CD14-positive monocyte (primary cell): ENCODE measurements around the gene HLA-F. TPM values are rescaled to one million over a fixed set of nuclear protein-coding genes. Genes with fewer than 3 reads are reported as not detected.

Experiments
- DNase-seq, 3 donors: peaks; one replicate each; pipeline ENCODE4 v3.0.0-alpha.2; 2011 to 2022
- H2AFZ ChIP-seq: 2 replicates; pipeline ENCODE4 v1.6.0; 2012; ENCODE audit warnings: mild to moderate bottlenecking, low read depth, low read length, inconsistent platforms; ENCODE audit not compliant: insufficient read depth, poor library complexity, severe bottlenecking
- H3K27ac ChIP-seq, 2 donors: 1 replicate in 1 of 2; 2 replicates in 1 of 2; pipeline ENCODE4 v1.5.1; 2012 to 2013; ENCODE audit warnings: low read length in 2 of 2, control low read depth in 1 of 2, inconsistent platforms in 1 of 2, low read depth in 1 of 2, mild to moderate bottlenecking in 1 of 2
- H3K27me3 ChIP-seq, 2 donors: one replicate each; pipeline versions ENCODE4 v1.6.0 to v1.6.1; 2011 to 2013; ENCODE audit warnings: low read length in 2 of 2; ENCODE audit not compliant: control insufficient read depth in 2 of 2, insufficient read depth in 2 of 2
- H3K36me3 ChIP-seq, 2 donors: replicated peaks in 1 of 2; 1 replicate in 1 of 2; 2 replicates in 1 of 2; pipeline versions ENCODE4 v1.5.1 to v1.6.1; 2012 to 2013; ENCODE audit warnings: low read length in 2 of 2, control low read depth in 1 of 2, inconsistent platforms in 1 of 2, mild to moderate bottlenecking in 1 of 2; ENCODE audit not compliant: insufficient read depth in 2 of 2, control insufficient read depth in 1 of 2
- H3K4me1 ChIP-seq, 2 donors: 1 replicate in 1 of 2; 2 replicates in 1 of 2; pipeline versions ENCODE4 v1.5.1 to v1.6.1; 2012 to 2013; ENCODE audit warnings: low read length in 2 of 2, control low read depth in 1 of 2, inconsistent platforms in 1 of 2, mild to moderate bottlenecking in 1 of 2, moderate library complexity in 1 of 2; ENCODE audit not compliant: insufficient read depth in 2 of 2, control insufficient read depth in 1 of 2
- H3K4me2 ChIP-seq: replicated peaks from 2 replicates; pipeline ENCODE3; 2012; ENCODE audit warnings: low read length, moderate library complexity, mild to moderate bottlenecking; ENCODE audit not compliant: poor library complexity, severe bottlenecking; ENCODE audit errors: extremely low read depth
- H3K4me3 ChIP-seq, 3 experiments: fragments of 200-600 bp in 1 of 3; sonication (generic) in 1 of 3; replicated peaks in 1 of 3; 1 replicate in 2 of 3; 2 replicates in 1 of 3; pipeline ENCODE4 v1.5.1; 2011 to 2013; ENCODE audit warnings: low read length in 3 of 3, mild to moderate bottlenecking in 3 of 3, control low read depth in 2 of 3, low read depth in 2 of 3, inconsistent platforms in 1 of 3, moderate library complexity in 1 of 3
- H3K79me2 ChIP-seq: 2 replicates; pipeline ENCODE4 v1.6.0; 2012; ENCODE audit warnings: mild to moderate bottlenecking, control low read depth, inconsistent platforms, low read length, moderate library complexity; ENCODE audit not compliant: insufficient read depth
- H3K9ac ChIP-seq: 2 replicates; pipeline ENCODE4 v1.6.0; 2017; ENCODE audit warnings: low read length, mild to moderate bottlenecking; ENCODE audit not compliant: insufficient read depth, poor library complexity, severe bottlenecking
- H3K9me3 ChIP-seq, 2 donors: replicated peaks in 1 of 2; 1 replicate in 1 of 2; 2 replicates in 1 of 2; pipeline versions ENCODE4 v1.5.1 to v1.6.1; 2012 to 2013; ENCODE audit warnings: low read length in 2 of 2, control low read depth in 1 of 2; ENCODE audit not compliant: control insufficient read depth in 1 of 2, insufficient read depth in 1 of 2
- H4K20me1 ChIP-seq: 2 replicates; pipeline ENCODE4 v1.6.0; 2012; ENCODE audit warnings: mild to moderate bottlenecking, low read length, control low read depth, moderate library complexity; ENCODE audit not compliant: insufficient read depth
- H3K27ac Mint-ChIP-seq, 7 donors: one replicate each; pipeline ENCODE4 v1.8.0; 2020; ENCODE audit warnings: mild to moderate bottlenecking in 7 of 7, mixed read lengths in 7 of 7, moderate library complexity in 6 of 7, inconsistent platforms in 2 of 7
- H3K27me3 Mint-ChIP-seq, 3 donors: one replicate each; pipeline ENCODE4 v1.8.0; 2021 to 2022; ENCODE audit warnings: low read depth in 3 of 3, mild to moderate bottlenecking in 3 of 3, mixed read lengths in 3 of 3, moderate library complexity in 3 of 3, inconsistent platforms in 1 of 3
- H3K36me3 Mint-ChIP-seq, 2 donors: one replicate each; pipeline ENCODE4 v1.8.0; 2020; ENCODE audit warnings: mixed read lengths in 2 of 2, inconsistent platforms in 1 of 2, mild to moderate bottlenecking in 1 of 2
- H3K4me1 Mint-ChIP-seq: one replicate; pipeline ENCODE4 v1.8.0; 2020; ENCODE audit warnings: mild to moderate bottlenecking, mixed read lengths
- H3K4me3 Mint-ChIP-seq, 2 donors: one replicate each; pipeline ENCODE4 v1.8.0; 2020; ENCODE audit warnings: mild to moderate bottlenecking in 2 of 2, mixed read lengths in 2 of 2, moderate library complexity in 1 of 2
- H3K9me3 Mint-ChIP-seq, 7 donors: one replicate each; pipeline ENCODE4 v1.8.0; 2020 to 2022; ENCODE audit warnings: mixed read lengths in 7 of 7, mild to moderate bottlenecking in 6 of 7, moderate library complexity in 6 of 7, inconsistent platforms in 2 of 7
- CTCF ChIP-seq: fragments of 200-600 bp; IDR thresholded peaks from one replicate; pipeline ENCODE4 v1.8.0; 2022; ENCODE audit warnings: antibody characterized with exemption, mild to moderate bottlenecking
- WGBS: methylation state at CpG from one replicate; pipeline ENCODE4 v1.1.5; 2013; ENCODE audit warnings: missing lambda C conversion rate; ENCODE audit not compliant: insufficient coverage; 5-methylcytosine and 5-hydroxymethylcytosine counted together
- intact Hi-C, 2 donors: fragments of 100-400 bp; cut with micrococcal nuclease; formaldehyde crosslinking; loops; one replicate each; pipeline versions ENCODE4 v1.15.0 to v1.15.1; 2023
- polyA plus RNA-seq, 3 donors: library from polyadenylated mRNA; depleted of rRNA in 1 of 3; unstranded in 2 of 3; stranded (reverse) in 1 of 3; fragments of 300-500 nt in 2 of 3; fragments of >200 nt in 1 of 3; fragmentation: Illumina TruSeq in 2 of 3; gene quantifications; 1 replicate in 2 of 3; 2 replicates in 1 of 3; pipeline ENCODE4 v1.2.3, GENCODE V29; 2012 to 2021

The HLA-F gene
- polyA plus RNA-seq, 3 donors = 283 to 816 (median 394) TPM

- Histone ChIP-seq H3K27ac (no peak overlapping the region), H4K20me1 (peaks cover 61% of the 10 kb centered on the region), H3K4me2 (no peak overlapping the region), H3K4me3 (no peak overlapping the region), H3K9me3 (no peaks in the 10 kb centered on the region), H2AFZ (no peak overlapping the region), H3K4me1 (peaks cover 18 to 22% of the 10 kb centered on the region in 2 donors), H3K27me3 (no peaks in the 10 kb centered on the region), H3K9ac (no peak overlapping the region), H3K79me2 (peaks cover 29% of the 10 kb centered on the region), H3K36me3 (peaks cover 42 to 46% of the 10 kb centered on the region in 2 donors)
- Mint-ChIP-seq H3K4me3 (no peak overlapping the region), H3K9me3 (no peaks in the 10 kb centered on the region), H3K36me3 (peaks cover 45% of the 10 kb centered on the region in 2 donors), H3K27ac (peak overlapping the region in 4 of 7 donors; percentile 17 to 63 (median 42)), H3K4me1 (peaks cover 44% of the 10 kb centered on the region), H3K27me3 (peaks cover 1 to 7% (median 2%) of the 10 kb centered on the region in 3 donors)
- intact Hi-C loops = loop anchor here in 1 of 2 donors (10.0 kb wide), 1 partner anchor 216 kb away; the partner anchor contains the start of gene HLA-A
- no peak for TF ChIP-seq CTCF
- no CpG with 5 or more reads among the region's 3 CpGs for WGBS
- DNase-seq = no peak
These were observed 5.1 kb downstream of the HLA-F start for GRCh38 chr6:29728173-29728874.

GRCh38 chr6:29728875-29729270 lies 5.6 kb downstream of the HLA-F start:
- Mint-ChIP-seq H3K27ac (no peak overlapping the region), H3K4me1 (peaks cover 45% of the 10 kb centered on the region), H3K4me3 (no peak overlapping the region), H3K9me3 (no peaks in the 10 kb centered on the region), H3K27me3 (peaks cover 1 to 7% (median 2%) of the 10 kb centered on the region in 3 donors), H3K36me3 (peaks cover 45% of the 10 kb centered on the region in 2 donors)
- no peak overlapping the region for H3K27ac ChIP-seq
- H4K20me1 ChIP-seq = peaks cover 61% of the 10 kb centered on the region
- H3K79me2 ChIP-seq = peaks cover 23% of the 10 kb centered on the region
- no peak overlapping the region for H3K4me2 ChIP-seq
- H3K4me3 ChIP-seq = no peak overlapping the region
- DNase-seq = no peak
- peaks cover 18 to 22% of the 10 kb centered on the region in 2 donors for H3K4me1 ChIP-seq
- no peak for TF ChIP-seq CTCF
- no peak overlapping the region for H2AFZ ChIP-seq
- H3K27me3 ChIP-seq = no peaks in the 10 kb centered on the region
- intact Hi-C loops = loop anchor here in 1 of 2 donors (10.0 kb wide), 1 partner anchor 216 kb away; the partner anchor contains the start of gene HLA-A
- no peaks in the 10 kb centered on the region for H3K9me3 ChIP-seq
- no peak overlapping the region for H3K9ac ChIP-seq
- H3K36me3 ChIP-seq = peaks cover 42 to 46% of the 10 kb centered on the region in 2 donors
